OCI-LY3 (cell line): ENCODE data around the gene ETV6.

Experiments used
- H2AFZ ChIP-seq: fragments of 200-600, 300-600 bp; shearing (Covaris generic); 2 replicates; pipeline ENCODE4 v1.6.0; 2014; ENCODE audit warnings: antibody characterized with exemption, low read depth, low read length
- H3K27ac ChIP-seq: fragments of 200-600, 300-600 bp; sonication (generic); 2 replicates; pipeline ENCODE4 v1.5.1; 2014; ENCODE audit warnings: mild to moderate bottlenecking, low read length, moderate library complexity, mixed read lengths
- H3K27me3 ChIP-seq: fragments of 200-600, 300-600 bp; sonication (generic); 2 replicates; pipeline ENCODE4 v1.6.1; 2014; ENCODE audit warnings: low read depth, low read length, mixed read lengths
- H3K36me3 ChIP-seq: fragments of 200-600, 300-600 bp; sonication (generic); replicated peaks from 2 replicates; pipeline ENCODE3; 2014; ENCODE audit warnings: low read depth, low read length, mixed read lengths
- H3K4me1 ChIP-seq: fragments of 300-600, 200-600 bp; sonication (generic); 2 replicates; pipeline ENCODE4 v1.6.1; 2014; ENCODE audit warnings: low read length, mixed read lengths
- H3K4me2 ChIP-seq: fragments of 200-600, 300-600 bp; sonication (generic); 2 replicates; pipeline ENCODE4 v1.6.1; 2014; ENCODE audit warnings: low read length, mixed read lengths
- H3K4me3 ChIP-seq: fragments of 300-600, 200-600 bp; sonication (generic); 2 replicates; pipeline ENCODE4 v1.5.1; 2014; ENCODE audit warnings: antibody characterized with exemption, mild to moderate bottlenecking, low read length, moderate library complexity
- H3K79me2 ChIP-seq: fragments of 300-600, 200-600 bp; shearing (Covaris generic); 2 replicates; pipeline ENCODE4 v1.6.1; 2014; ENCODE audit warnings: mild to moderate bottlenecking, low read length, mixed read lengths
- H3K9ac ChIP-seq: fragments of 300-600, 200-600 bp; shearing (Covaris generic); 2 replicates; pipeline ENCODE4 v1.6.0; 2014; ENCODE audit warnings: mild to moderate bottlenecking, low read length, moderate library complexity
- H3K9me3 ChIP-seq: fragments of 200-600, 300-600 bp; shearing (Covaris generic); 2 replicates; pipeline ENCODE4 v1.6.1; 2014; ENCODE audit warnings: low read length, mixed read lengths; ENCODE audit not compliant: insufficient read depth
- H4K20me1 ChIP-seq: fragments of 200-600, 300-600 bp; sonication (generic); 2 replicates; pipeline ENCODE4 v1.6.1; 2016; ENCODE audit warnings: low read length, mixed read lengths; ENCODE audit not compliant: insufficient read depth
- CTCF ChIP-seq: fragments of 200-600, 300-600 bp; sonication (generic); IDR thresholded peaks from 2 replicates; pipeline ENCODE4 v1.5.1; 2014; ENCODE audit warnings: antibody characterized with exemption, low read length, low read depth
- EZH2phosphoT487 ChIP-seq: fragments of 200-600 bp; shearing (Covaris generic); IDR thresholded peaks from 2 replicates; pipeline ENCODE4 v1.6.1; 2018; ENCODE audit warnings: antibody characterized with exemption, mixed run types, low read depth

The ETV6 gene

GRCh38 chr12:11758087-11758486 lies 108.6 kb downstream of the ETV6 start:
- no peak for TF ChIP-seq CTCF
- no peak for TF ChIP-seq EZH2phosphoT487

GRCh38 chr12:11758510-11759493 lies 109.3 kb downstream of the ETV6 start:
- Histone ChIP-seq H3K9ac (peak overlapping the region; percentile 90), H3K36me3 (peaks cover 18% of the 10 kb centered on the region), H3K4me2 (peak overlapping the region; percentile 72), H3K27ac (peak overlapping the region; percentile 96), H3K27me3 (no peaks in the 10 kb centered on the region), H4K20me1 (no peaks in the 10 kb centered on the region), H3K4me1 (peaks cover 99% of the 10 kb centered on the region), H3K79me2 (peaks cover 91% of the 10 kb centered on the region), H3K9me3 (no peaks in the 10 kb centered on the region), H2AFZ (no peak overlapping the region), H3K4me3 (peak overlapping the region; percentile 16)
- TF ChIP-seq CTCF (no peak), EZH2phosphoT487 (no peak)

More at GRCh38 chr12:11758087-11758486, 108.6 kb downstream of the ETV6 start:
- Histone ChIP-seq H3K4me3 (peak overlapping the region; percentile 12; the same call in 1 of the 2 replicates), H3K27ac (peak overlapping the region; percentile 96), H2AFZ (no peak overlapping the region), H3K9ac (peak overlapping the region; percentile 90), H3K36me3 (peaks cover 18% of the 10 kb centered on the region), H3K9me3 (no peaks in the 10 kb centered on the region), H3K4me2 (peak overlapping the region; percentile 72), H3K4me1 (peaks cover 99% of the 10 kb centered on the region), H3K27me3 (no peaks in the 10 kb centered on the region), H4K20me1 (no peaks in the 10 kb centered on the region), H3K79me2 (peaks cover 91% of the 10 kb centered on the region)

GRCh38 chr12:11759494-11759878 lies 110.0 kb downstream of the ETV6 start:
- TF ChIP-seq CTCF (no peak), EZH2phosphoT487 (no peak)
- Histone ChIP-seq H2AFZ (no peak overlapping the region), H3K9me3 (no peaks in the 10 kb centered on the region), H3K9ac (peak overlapping the region; percentile 77), H4K20me1 (no peaks in the 10 kb centered on the region), H3K4me2 (peak overlapping the region; percentile 72), H3K27me3 (no peaks in the 10 kb centered on the region), H3K27ac (peak overlapping the region; percentile 96), H3K4me3 (peak overlapping the region; percentile 16; the same call in 1 of the 2 replicates), H3K36me3 (peaks cover 18% of the 10 kb centered on the region), H3K4me1 (peaks cover 99% of the 10 kb centered on the region), H3K79me2 (peaks cover 91% of the 10 kb centered on the region)

GRCh38 chr12:11759899-11760298 lies 110.4 kb downstream of the ETV6 start:
- H3K27ac ChIP-seq = peak overlapping the region; percentile 96
- H3K4me2 ChIP-seq = peak overlapping the region; percentile 72
- no peaks in the 10 kb centered on the region for H3K9me3 ChIP-seq
- H4K20me1 ChIP-seq = no peaks in the 10 kb centered on the region
- peaks cover 18% of the 10 kb centered on the region for H3K36me3 ChIP-seq
- no peaks in the 10 kb centered on the region for H3K27me3 ChIP-seq
- H3K79me2 ChIP-seq = peaks cover 90% of the 10 kb centered on the region
- H3K4me3 ChIP-seq = peak overlapping the region; percentile 16; the same call in 1 of the 2 replicates
- H2AFZ ChIP-seq = no peak overlapping the region
- peaks cover 99% of the 10 kb centered on the region for H3K4me1 ChIP-seq
- TF ChIP-seq EZH2phosphoT487 = no peak
- TF ChIP-seq CTCF = no peak
- H3K9ac ChIP-seq = peak overlapping the region; percentile 77
